IPS DF 6.9 (cell line): ENCODE measurements around the gene SMAGP.

ENCODE experiments used
- DNase-seq: peaks from one replicate; pipeline ENCODE4 v3.0.0-alpha.2; 2013; ENCODE audit warnings: low read depth, low spot score
- H3K27ac ChIP-seq: one replicate; pipeline ENCODE4 v1.5.1; 2013; ENCODE audit warnings: low read length, control low read depth
- H3K27me3 ChIP-seq: 2 replicates; pipeline ENCODE4 v1.6.1; 2013; ENCODE audit warnings: mild to moderate bottlenecking, low read length; ENCODE audit not compliant: control insufficient read depth, insufficient read depth
- H3K36me3 ChIP-seq: 2 replicates; pipeline ENCODE4 v1.6.1; 2013; ENCODE audit warnings: low read length; ENCODE audit not compliant: control insufficient read depth, insufficient read depth
- H3K4me1 ChIP-seq: 2 replicates; pipeline ENCODE4 v1.6.1; 2013; ENCODE audit warnings: low read length; ENCODE audit not compliant: control insufficient read depth, insufficient read depth
- H3K4me3 ChIP-seq: 2 replicates; pipeline ENCODE4 v1.5.1; 2013; ENCODE audit warnings: mild to moderate bottlenecking, low read length
- H3K9me3 ChIP-seq: 2 replicates; pipeline ENCODE4 v1.6.1; 2013; ENCODE audit warnings: low read length, inconsistent platforms; ENCODE audit not compliant: control insufficient read depth, insufficient read depth
- WGBS: extraction: QIAGEN DNeasy Blood & Tissue Kit; methylation state at CpG from one replicate; pipeline ENCODE4 v1.1.7; 2013; ENCODE audit warnings: mixed read lengths, missing lambda C conversion rate; ENCODE audit not compliant: insufficient read length, insufficient coverage; 5-methylcytosine and 5-hydroxymethylcytosine counted together

SMAGP gene

GRCh38 chr12:51210690-51211395, 59.4 kb downstream of the SMAGP start:
- Histone ChIP-seq H3K36me3 (no peaks in the 10 kb centered on the region), H3K9me3 (no peaks in the 10 kb centered on the region), H3K4me1 (no peaks in the 10 kb centered on the region), H3K27ac (no peak overlapping the region), H3K27me3 (no peaks in the 10 kb centered on the region), H3K4me3 (no peak overlapping the region)
- DNase-seq, result no peak
- no CpG with 5 or more reads among the region's 2 CpGs for WGBS

DNA sequence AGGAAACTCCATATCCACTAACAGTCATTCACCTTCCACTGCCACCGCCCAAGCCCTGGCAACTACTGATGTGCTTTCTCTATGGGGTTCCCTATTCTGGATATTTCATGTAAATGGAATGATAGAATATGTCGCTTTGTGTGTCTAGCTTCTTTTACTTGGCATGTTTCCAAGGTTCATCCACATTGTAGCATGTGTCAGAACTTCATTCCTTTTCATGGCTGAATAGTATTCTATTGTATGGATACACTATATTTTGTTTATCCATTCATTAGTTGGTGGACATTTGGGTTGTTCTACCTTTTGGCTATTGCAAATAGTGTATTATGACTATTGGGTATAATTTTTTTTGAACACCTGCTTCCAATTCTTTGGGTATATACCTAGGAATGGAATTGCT, 61.0 kb downstream of the SMAGP start:
- no peak overlapping the region for H3K27ac ChIP-seq
- H3K9me3 ChIP-seq, result no peaks in the 10 kb centered on the region
- no peaks in the 10 kb centered on the region for H3K27me3 ChIP-seq
- no peaks in the 10 kb centered on the region for H3K36me3 ChIP-seq
- no CpG with 5 or more reads among the region's 2 CpGs for WGBS
- DNase-seq, result no peak
- no peaks in the 10 kb centered on the region for H3K4me1 ChIP-seq
- no peak overlapping the region for H3K4me3 ChIP-seq

DNA sequence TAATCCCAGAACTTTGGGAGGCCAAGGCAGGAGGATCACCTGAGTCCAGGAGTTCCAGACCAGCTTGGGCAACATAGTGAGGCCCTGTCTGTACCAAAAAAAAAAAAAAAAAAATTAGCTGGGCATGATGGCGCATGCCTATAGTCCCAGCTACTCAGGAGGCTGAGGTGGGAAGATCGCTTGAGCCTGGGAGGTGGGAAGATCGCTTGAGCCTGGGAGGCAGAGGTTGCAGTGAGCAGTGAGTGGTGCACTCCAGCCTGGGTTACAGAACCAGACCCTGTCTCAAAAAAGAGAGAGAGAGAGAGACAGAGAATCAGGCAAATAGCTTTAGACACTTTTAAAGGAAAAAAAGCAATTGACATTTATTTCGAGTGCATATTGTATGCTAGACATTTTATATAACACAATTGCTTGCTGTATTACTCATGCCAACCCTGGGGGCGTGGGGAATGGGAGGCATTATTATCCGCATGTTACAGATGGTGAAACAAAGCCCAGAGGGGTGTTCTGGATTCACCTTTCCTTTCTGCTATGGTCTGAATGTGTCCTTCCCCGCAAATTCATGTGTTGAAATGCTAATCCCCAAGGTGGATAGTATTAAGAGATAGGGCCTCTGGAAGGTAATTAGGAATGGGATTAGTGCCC, 62.1 kb downstream of the SMAGP start:
- H3K9me3 ChIP-seq, result no peaks in the 10 kb centered on the region
- H3K27ac ChIP-seq, result no peak overlapping the region

DNA sequence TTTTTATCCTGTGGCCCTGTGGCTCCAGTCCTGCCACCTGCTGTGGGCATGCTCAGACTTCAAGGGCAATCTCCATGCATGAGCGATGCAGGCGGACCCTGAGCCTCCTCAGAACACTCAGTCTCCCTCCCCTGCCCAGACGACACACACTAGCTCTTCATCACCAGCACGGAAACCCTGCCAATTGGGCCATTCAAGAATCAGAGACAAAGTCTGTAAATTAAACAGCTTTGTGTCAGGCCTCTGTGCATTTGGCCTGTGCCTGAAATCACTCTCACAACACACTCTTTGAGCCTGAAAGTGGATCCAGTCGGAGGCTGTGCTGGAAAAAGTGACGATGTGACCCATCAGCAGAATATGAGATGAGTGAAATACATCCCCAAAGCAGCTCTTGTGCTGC, 64.9 kb downstream of the SMAGP start:
- Histone ChIP-seq H3K9me3 (no peaks in the 10 kb centered on the region), H3K27me3 (no peaks in the 10 kb centered on the region), H3K4me3 (no peak overlapping the region), H3K4me1 (no peaks in the 10 kb centered on the region), H3K27ac (no peak overlapping the region), H3K36me3 (no peaks in the 10 kb centered on the region)
- no CpG with 5 or more reads among the region's 6 CpGs for WGBS
- no peak for DNase-seq

More for the DNA sequence above, 62.1 kb downstream of the SMAGP start:
- H3K27me3 ChIP-seq, result no peaks in the 10 kb centered on the region
- no peaks in the 10 kb centered on the region for H3K4me1 ChIP-seq
- no peaks in the 10 kb centered on the region for H3K36me3 ChIP-seq
- WGBS, result no CpG with 5 or more reads among the region's 7 CpGs
- no peak for DNase-seq
- no peak overlapping the region for H3K4me3 ChIP-seq

DNA sequence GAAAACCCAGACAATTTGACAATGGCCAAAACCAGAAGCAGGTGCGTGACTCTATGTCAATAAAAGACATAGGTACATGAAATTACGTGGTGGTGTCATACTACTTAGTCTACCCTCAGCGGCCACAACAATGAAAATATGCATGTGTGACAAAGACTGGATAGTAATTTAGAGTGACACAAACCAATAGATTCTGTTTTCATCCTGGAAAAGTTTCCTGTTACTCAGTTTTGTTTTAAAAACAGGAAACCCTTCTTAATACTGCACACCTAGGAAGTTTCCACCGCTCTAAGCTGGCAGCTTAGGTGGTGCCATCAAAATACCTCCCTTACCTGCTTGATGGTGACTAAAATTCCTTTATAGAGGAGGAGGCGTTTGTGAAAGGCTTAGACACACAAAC, 67.5 kb downstream of the SMAGP start:
- H3K36me3 ChIP-seq, result no peaks in the 10 kb centered on the region; the same call in 1 of the 2 replicates
- H3K4me3 ChIP-seq, result no peak overlapping the region
- H3K9me3 ChIP-seq, result no peaks in the 10 kb centered on the region
- WGBS, result no CpG with 5 or more reads among the region's 5 CpGs
- no peak overlapping the region for H3K27ac ChIP-seq
- peaks cover under 1% of the 10 kb centered on the region; the same call in 1 of the 2 replicates for H3K4me1 ChIP-seq
- no peak for DNase-seq
- H3K27me3 ChIP-seq, result no peaks in the 10 kb centered on the region

DNA sequence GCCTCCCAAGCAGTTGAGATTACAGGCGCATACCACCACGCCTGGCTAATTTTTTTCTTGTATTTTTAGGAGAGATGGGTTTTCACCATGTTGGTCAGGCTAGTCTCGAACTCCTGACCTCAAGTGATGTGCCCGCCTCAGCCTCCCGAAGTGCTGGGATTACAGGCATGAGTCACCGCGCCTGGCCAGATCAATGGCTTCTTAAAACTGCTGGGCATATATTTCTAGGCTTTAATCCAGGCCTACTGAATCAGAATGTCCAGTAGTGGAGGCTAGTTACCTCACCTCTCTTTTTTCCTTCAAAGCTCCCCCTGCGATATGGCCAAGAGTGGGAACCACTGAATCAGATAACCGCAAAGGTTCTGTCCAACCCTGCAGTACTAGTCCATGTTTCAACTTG, 69.4 kb downstream of the SMAGP start:
- H3K36me3 ChIP-seq, result no peaks in the 10 kb centered on the region; the same call in 1 of the 2 replicates
- WGBS, result no CpG with 5 or more reads among the region's 9 CpGs

DNA sequence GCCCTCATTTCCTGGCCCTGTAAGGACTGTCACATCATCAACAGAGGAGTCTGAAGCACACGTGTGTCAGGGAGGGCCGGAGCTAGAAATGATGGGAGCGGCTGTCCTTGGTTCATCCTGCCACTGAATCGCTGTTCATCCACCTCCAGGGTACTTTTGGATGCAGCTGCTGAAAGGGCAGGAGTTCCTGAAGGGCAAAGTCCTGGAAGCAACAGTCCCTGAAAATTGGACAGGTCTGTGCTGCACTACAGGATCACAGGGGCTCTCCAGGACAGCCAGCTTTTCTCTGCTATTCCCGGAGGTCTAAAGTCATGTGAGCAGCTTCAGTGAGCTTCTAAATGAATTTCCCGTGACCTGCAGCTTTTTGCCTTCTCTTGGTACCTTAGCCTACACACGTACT, 70.1 kb downstream of the SMAGP start:
- no peaks in the 10 kb centered on the region; the same call in 1 of the 2 replicates for H3K36me3 ChIP-seq
- H3K27ac ChIP-seq, result no peak overlapping the region
- WGBS, result no CpG with 5 or more reads among the region's 7 CpGs
- no peak for DNase-seq
- H3K4me1 ChIP-seq, result peaks cover 2% of the 10 kb centered on the region; the same call in 1 of the 2 replicates
- H3K9me3 ChIP-seq, result no peaks in the 10 kb centered on the region
- H3K27me3 ChIP-seq, result no peaks in the 10 kb centered on the region
- no peak overlapping the region for H3K4me3 ChIP-seq

More for the DNA sequence above, 69.4 kb downstream of the SMAGP start:
- DNase-seq, result no peak
- Histone ChIP-seq H3K9me3 (no peaks in the 10 kb centered on the region), H3K4me1 (peaks cover 2% of the 10 kb centered on the region; the same call in 1 of the 2 replicates), H3K27me3 (no peaks in the 10 kb centered on the region), H3K4me3 (no peak overlapping the region), H3K27ac (no peak overlapping the region)

DNA sequence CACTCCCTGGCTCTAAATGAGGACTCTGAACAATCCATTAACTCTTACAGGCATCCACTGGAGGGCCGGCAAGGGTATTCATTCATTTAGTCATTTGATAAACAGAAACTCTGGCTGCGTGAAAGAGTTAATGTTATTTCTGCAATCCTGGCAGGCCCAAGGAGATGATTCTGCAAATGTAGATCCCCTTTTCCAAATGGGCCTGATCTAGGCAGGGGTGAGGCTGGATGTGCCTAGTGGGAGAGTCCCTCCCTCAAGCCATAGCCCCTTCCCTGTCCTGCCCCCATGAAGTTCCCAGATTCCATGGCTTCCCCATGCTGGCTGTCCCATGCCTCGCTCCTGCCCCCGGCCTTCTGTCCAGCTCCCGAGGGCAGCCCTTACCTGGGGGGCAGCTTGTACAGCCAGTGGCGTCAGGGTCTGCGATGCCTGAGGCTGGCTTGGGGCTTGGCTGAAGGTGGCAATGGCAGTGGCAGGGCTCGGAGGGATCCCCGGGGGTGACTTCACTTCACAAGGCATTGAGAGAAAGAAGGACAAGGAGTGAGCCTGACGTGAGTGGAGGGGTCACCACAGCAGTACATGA, 70.8 kb downstream of the SMAGP start:
- no CpG with 5 or more reads among the region's 10 CpGs for WGBS
- no peak overlapping the region for H3K27ac ChIP-seq
- no peaks in the 10 kb centered on the region for H3K27me3 ChIP-seq
- DNase-seq, result no peak
- no peaks in the 10 kb centered on the region for H3K9me3 ChIP-seq
- H3K36me3 ChIP-seq, result no peaks in the 10 kb centered on the region; the same call in 1 of the 2 replicates
- H3K4me3 ChIP-seq, result no peak overlapping the region
- H3K4me1 ChIP-seq, result peaks cover 2% of the 10 kb centered on the region; the same call in 1 of the 2 replicates

- no peaks in the 10 kb centered on the region; the same call in 1 of the 2 replicates for H3K36me3 ChIP-seq
- WGBS, result no CpG with 5 or more reads among the region's 16 CpGs
Measured at GRCh38 chr12:51198568-51199365, 71.4 kb downstream of the SMAGP start.

More at GRCh38 chr12:51198568-51199365, 71.4 kb downstream of the SMAGP start:
- Histone ChIP-seq H3K9me3 (no peaks in the 10 kb centered on the region), H3K4me3 (no peak overlapping the region), H3K27me3 (no peaks in the 10 kb centered on the region), H3K4me1 (peaks cover 2% of the 10 kb centered on the region; the same call in 1 of the 2 replicates), H3K27ac (no peak overlapping the region)
- DNase-seq, result no peak
